ENCODE data around the gene C5orf58.
A peak's percentile ranks its signal among the peaks of the same experiment; 100 is the strongest.
"Not testable (repeated sequence)": the region's sequence is repeated elsewhere in the genome, so short reads cannot be mapped to it uniquely, and the experiment has no call there.

C5orf58 gene

GRCh38 chr5:170223906-170224305 lies 8.9 kb upstream of the C5orf58 start:
- no peak for DNase-seq (ENCODE audit: low spot score)

- peak; percentile 42 for DNase-seq (ENCODE audit: low spot score)
Observed at GRCh38 chr5:170225326-170226128, 7.3 kb upstream of the C5orf58 start.

- DNase-seq (ENCODE audit: low spot score), result no peak
Observed at GRCh38 chr5:170226129-170226615, 6.6 kb upstream of the C5orf58 start.

- no peak for DNase-seq (ENCODE audit: low spot score)
Observed at GRCh38 chr5:170226661-170227060, 6.1 kb upstream of the C5orf58 start.

GRCh38 chr5:170228762-170229435 lies 3.9 kb upstream of the C5orf58 start:
- DNase-seq (ENCODE audit: low spot score), result no peak

- DNase-seq (ENCODE audit: low spot score), result no peak
Observed at GRCh38 chr5:170233358-170233892, 640 bp downstream of the C5orf58 start.

GRCh38 chr5:170235876-170236864 lies 3.4 kb downstream of the C5orf58 start:
- no peak for DNase-seq (ENCODE audit: low spot score)

- no peak for DNase-seq (ENCODE audit: low spot score)
Observed at GRCh38 chr5:170238456-170239196, 5.8 kb downstream of the C5orf58 start.

GRCh38 chr5:170245436-170245835 lies 12.7 kb downstream of the C5orf58 start:
- DNase-seq (ENCODE audit: low spot score), result not testable (repeated sequence)

- no peak for DNase-seq (ENCODE audit: low spot score)
Observed at GRCh38 chr5:170246126-170246870, 13.5 kb downstream of the C5orf58 start.

- DNase-seq (ENCODE audit: low spot score), result no peak
Observed at GRCh38 chr5:170247363-170247762, 14.6 kb downstream of the C5orf58 start.

GRCh38 chr5:170248172-170248930 lies 15.6 kb downstream of the C5orf58 start:
- no peak for DNase-seq (ENCODE audit: low spot score)

- not testable (repeated sequence) for DNase-seq (ENCODE audit: low spot score)
Observed at GRCh38 chr5:170248931-170249227, 16.1 kb downstream of the C5orf58 start.

GRCh38 chr5:170249355-170249754 lies 16.6 kb downstream of the C5orf58 start:
- no peak for DNase-seq (ENCODE audit: low spot score)

GRCh38 chr5:170250810-170251317 lies 18.1 kb downstream of the C5orf58 start:
- DNase-seq (ENCODE audit: low spot score), result no peak

- no peak for DNase-seq (ENCODE audit: low spot score)
Observed at GRCh38 chr5:170251462-170251861, 18.7 kb downstream of the C5orf58 start.

- DNase-seq (ENCODE audit: low spot score), result no peak
Observed at GRCh38 chr5:170252109-170252508, 19.3 kb downstream of the C5orf58 start.

- DNase-seq (ENCODE audit: low spot score), result no peak
Observed at GRCh38 chr5:170252720-170253350, 20.1 kb downstream of the C5orf58 start.

- no peak for DNase-seq (ENCODE audit: low spot score)
Observed at GRCh38 chr5:170254056-170254455, 21.3 kb downstream of the C5orf58 start.

Measured in HuH-7.5 (cell line).